T1000 (cell line): ENCODE results near the gene TBX10.
"Not testable (repeated sequence)": the region's sequence is repeated elsewhere in the genome, so short reads cannot be mapped to it uniquely, and the experiment has no call there.

Experiments used
- DNase-seq: peaks from one replicate; lab custom pipeline; 2025; ENCODE audit warnings: mixed read lengths; lab: John Stamatoyannopoulos, UW

The TBX10 gene

DNA sequence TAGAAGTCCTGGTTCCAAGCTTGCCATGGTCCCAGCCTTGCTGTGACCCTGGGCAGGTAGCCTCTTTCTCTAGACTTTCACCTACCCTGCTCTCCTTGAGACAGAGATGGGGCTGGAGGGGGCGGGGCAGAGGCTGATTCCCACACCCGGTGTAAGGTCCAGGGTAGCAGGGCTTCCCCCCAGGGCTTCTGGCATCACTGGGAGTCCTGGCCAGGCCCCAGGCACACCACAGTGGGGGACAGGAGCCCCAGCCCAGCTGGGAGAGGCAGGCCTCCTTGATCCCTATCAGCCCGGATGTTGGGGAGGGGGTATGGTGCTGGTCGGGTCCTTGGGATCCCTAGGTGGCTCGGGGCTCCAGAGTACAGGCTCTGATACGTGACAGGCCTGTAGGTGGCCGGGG, 8.2 kb downstream of the TBX10 start:
- no peak for DNase-seq

DNA sequence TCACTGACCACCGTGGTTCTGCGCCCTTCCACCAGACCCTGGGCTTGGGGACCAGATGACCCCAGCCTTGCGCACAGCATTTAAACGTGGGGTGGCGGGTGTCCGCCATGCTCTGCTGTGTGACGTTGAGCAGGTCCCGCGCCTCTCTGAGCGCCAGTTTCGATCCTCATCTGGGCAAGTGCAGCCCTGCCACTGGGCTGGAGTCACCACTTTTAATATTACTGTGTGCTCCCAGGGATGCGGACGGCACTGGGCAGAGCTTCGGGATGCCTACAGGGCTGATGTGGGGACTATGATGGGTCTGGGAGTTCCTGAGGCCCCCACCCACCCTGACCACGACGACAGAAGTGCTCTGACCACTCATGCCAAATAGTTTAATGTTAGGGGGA, 8.6 kb downstream of the TBX10 start:
- no peak for DNase-seq

DNA sequence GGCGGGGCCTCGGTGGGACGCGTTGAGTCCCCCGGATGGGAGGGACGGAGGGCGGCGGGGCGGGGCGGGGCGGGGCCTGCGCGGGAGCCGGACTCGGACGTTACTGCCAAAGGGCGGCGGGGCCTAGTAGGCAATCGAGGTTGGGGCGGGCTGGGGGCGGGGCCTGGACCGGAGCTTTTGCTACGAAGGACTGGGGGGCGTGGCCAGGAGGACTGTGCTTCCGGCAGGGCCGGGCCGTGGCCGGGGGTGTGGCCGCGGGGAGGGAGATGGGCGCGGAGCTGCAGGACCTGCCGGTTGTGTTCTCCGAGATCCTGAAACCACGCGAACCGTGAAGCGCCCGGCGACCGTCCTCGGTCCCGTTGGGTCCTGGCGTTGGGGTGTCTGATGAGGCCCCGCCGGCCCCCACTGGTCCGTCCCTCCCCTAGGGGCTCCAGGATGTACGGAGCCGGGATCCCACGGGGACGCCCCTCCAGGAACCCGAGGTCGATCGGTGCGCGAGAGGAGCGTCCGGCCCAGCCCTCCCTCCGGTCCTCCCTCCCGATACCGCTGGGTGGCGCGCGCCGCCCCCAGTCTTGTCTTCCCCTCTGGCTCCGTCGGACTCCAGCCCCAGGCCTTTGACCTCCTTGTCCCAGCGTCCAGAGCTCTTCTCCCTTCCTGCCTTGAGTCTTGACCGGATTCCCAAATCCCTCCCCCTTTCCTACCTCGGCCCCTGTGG, 9.2 kb downstream of the TBX10 start:
- peak; percentile 99 for DNase-seq

DNA sequence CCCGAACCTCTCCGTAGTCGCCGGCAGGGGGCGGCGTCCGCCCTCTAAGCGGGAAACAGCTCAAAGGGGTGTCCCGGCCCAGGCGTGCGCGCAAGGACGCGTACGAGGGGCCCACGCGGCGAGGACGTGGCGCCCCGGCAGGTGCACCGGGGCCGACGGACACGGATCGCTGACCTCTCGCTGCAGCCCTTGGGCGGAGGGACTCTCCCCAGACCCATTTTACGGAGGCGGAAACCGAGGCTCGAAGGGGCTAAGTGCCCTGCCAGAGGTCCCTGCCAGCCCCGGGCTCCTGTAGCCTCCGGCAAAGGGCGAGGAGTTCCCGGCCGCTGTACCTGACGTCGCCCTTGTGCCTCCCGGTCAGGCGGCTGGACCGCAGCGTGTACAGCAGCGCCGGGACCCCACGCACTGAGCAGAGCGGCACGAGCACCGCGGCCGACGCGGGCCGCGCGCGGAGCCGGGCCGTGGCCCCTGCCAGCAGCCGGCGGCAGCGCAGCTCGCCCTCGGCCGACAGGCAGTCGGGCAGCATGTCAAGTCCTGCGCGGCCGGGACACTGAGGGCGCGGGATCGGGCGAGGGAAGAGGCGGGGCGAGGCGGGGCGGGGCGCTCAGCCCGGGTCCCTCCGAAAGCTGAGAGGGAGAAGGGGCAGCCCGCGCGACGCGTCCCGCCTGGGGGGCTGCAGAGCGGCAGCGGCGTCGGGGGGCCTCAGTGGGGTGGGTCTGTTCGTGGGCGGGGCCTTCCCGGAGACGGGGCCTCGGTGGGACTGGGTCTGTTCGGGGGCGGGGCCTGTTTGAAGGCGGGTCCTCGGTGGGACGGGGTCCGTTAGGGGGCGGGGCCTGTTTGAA, 10.0 kb downstream of the TBX10 start, which contains the start of gene NUDT8:
Gene NUDT8 (minus strand): TSS at position 552 of the 842 bp plus-strand sequence. CDS start 26 bp downstream, at position 526.
- peak; percentile 81 for DNase-seq

DNA sequence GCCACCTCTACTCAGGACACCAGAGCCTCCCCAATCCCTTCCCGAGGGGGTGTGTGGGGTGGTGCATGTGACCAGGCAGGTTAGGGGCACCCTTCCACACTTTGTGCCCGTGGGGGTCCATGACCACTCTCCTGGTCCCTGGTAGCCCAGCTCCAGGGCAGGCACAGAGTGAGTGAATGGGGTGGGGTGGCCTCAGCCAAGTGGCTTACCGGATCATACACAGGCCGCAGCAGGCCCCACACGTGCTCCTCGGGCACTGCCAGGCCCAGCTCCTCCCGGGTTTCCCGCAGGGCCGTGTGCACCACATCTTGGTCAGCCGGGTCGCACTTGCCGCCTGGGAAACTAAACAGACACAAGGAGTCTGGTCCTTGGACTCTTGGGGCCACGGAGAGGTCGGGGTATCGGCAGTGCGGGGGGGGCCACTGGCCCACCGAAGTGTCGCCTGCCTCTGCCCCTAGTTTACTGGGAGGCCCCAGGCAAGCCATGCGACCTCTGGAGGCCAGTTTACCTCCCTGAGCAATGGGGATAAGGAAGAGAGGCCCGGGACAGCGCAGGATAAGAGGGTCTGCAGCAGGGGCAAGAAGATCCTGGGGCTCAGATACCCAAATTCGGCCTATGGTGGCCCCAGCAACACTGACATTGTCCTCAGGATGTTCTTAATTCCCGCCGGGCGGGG, 10.7 kb downstream of the TBX10 start:
- no peak for DNase-seq

DNA sequence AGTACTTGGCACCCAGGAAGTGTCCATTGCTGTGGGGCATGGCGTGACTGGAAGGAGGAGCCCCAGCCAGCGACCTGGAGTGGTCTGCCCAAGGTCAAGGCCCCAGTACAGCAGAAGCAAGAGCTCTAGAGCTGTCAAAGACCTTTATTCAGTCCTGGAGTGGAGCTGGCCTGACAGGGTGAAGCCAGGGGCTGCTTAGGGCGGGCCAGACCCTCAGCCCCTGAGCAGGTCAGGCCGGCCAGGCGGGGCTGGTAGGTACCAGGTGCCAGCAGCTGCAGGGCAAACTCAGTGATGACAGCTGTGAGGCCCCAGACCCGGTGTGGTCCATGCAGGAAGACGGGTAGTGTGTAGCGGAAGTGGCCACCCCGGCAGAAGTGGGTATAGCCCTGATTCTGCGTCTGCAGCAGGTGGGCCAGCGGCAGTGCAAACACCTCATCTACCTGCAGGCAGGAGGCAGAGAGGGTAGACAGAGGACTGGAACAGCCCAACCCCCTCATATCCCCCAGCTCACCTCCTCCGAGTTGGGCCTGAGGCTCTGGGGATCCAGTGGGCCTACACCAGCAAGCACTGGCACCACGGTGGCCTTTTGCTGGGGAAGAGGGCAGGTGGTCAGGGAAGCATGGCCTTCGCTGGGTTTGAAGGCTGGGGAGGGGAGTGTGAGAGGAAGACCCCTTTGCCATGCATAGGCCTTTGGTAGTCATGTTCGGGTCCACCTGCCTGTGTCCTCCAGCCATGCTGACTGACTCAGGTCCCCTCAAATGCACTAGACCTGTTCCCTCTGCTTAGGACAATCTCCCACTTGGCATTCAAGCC, 11.5 kb downstream of the TBX10 start:
- DNase-seq, result no peak

DNA sequence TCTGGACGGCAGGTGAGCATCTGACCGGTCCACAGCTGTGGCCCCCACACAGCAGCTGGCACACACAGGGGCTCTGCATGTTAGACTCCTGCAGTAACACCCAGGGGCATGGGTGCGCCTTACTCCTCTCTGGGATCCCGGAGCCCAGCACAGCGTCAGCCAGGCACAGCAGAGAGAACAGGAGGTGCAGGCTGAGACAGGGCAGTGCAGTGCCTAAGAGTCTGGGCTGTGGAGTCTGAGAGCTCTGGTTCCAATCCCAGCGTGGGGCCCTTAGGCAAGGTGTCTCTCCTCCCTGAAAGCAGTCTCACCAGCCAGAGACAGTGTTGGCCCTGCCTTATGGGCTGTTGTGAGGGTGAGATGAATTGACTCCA, 12.1 kb downstream of the TBX10 start:
- no peak for DNase-seq

DNA sequence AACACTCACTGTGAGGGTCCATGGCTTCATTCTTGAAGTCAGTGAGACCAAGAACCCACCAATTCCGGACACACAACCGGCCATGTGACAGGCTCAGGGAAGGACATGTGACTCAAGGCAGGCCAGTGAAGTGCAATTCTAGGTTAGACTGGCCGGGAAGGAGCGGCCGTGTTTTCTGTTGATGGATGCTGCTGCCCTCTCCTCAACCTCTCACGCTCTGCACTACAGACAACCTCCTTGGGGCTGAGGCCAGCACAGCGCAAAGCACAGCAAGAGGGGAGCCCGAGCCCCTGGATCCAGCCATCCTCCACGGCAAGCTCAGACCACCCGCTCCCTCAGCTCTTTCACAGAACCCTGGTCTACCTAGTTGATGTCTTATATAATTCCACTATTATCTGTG, 12.6 kb downstream of the TBX10 start:
- DNase-seq, result no peak

DNA sequence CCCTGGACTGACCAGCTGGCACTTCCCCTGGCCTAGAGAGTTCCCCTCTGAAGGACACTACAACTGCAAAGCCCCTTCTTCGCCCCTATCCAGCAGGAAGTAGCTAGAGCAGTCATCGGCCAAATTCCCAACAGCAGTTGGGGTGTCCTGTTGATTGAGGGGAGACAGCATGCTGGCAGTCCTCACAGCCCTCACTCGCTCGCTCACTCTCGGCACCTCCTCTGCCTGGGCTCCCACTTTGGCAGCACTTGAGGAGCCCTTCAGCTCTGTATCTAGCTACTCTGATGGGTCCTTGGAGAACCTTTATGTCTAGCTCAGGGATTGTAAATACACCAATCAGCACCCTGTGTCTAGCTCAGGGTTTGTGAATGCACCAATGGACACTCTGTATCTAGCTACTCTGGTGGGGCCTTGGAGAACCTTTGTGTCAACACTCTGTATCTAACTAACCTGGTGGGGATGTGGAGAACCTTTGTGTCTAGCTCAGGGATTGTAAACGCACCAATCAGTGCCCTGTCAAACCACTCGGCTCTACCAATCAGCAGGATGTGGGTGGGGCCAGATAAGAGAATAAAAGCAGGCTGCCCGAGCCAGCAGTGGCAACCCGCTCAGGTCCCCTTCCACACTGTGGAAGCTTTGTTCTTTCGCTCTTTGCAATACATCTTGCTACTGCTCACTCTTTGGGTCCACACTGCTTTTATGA, 13.3 kb downstream of the TBX10 start:
- not testable (repeated sequence) for DNase-seq

DNA sequence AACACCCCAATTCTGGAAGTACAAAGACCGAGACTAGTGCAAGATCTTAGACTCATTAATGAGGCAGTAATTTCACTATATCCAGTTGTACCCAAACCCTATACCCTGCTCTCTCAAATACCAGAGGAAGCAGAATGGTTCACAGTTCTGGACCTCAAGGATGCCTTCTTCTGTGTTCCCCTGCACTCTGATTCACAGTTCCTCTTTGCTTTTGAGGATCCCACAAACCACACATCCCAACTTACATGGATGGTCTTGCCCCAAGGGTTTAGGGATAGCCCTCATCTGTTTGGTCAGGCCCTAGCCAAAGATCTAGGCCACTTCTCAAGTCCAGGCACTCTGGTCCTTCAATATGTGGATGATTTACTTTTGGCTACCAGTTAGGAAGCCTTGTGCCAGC, 15.8 kb downstream of the TBX10 start:
- DNase-seq, result not testable (repeated sequence)

DNA sequence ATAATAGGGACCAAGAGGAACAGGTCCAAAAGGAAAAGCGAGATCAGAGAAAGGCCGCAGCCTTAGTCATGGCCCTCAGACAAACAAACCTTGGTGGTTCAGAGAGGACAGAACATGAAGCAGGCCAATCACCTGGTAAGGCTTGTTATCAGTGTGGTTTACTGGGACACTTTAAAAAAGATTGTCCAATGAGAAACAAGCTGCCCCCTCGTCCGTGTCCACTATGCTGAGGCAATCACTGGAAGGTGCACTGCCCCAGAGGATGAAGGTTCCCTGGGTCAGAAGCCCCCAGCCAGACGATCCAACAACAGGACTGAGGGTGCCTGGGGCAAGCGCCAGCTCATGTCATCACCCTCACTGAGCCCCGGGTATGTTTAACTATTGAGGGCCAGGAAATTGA, 16.7 kb downstream of the TBX10 start:
- DNase-seq, result not testable (repeated sequence)

DNA sequence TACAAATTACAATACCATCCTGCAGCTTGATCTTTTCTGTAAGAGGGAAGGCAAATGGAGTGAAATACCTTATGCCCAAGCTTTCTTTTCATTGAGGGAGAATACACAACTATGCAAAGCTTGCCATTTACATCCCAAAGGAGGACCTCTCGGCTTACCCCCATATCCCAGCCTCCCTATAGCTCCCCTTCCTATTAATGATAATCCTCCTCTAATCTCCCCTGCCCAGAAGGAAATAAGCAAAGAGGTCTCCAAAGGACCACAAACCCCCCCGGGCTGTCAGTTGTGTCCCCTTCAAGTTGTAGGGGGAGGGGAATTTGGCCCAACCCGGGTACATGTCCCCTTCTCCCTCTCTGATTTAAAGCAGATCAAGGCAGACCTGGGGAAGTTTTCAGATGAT, 17.6 kb downstream of the TBX10 start:
- not testable (repeated sequence) for DNase-seq

DNA sequence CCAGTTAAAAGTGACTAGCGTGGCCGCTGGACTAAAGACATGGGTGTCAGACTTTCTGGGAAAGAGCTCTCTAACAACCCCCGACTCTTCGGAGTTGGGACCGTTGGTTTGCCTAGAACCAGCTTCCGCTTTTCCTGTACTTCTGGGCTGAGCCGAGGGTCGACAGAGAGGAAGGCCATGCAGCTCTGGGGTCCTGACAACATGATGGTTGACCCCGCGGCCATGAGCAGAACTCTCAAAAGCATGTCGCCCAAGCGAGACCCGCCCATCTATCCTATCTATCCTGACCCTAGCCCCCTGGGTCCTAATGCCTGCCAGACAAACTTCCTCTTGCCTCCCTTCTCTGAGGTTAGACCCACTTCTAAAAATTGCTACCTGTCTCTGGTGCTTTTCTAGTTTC, 18.9 kb downstream of the TBX10 start:
- DNase-seq, result not testable (repeated sequence)

DNA sequence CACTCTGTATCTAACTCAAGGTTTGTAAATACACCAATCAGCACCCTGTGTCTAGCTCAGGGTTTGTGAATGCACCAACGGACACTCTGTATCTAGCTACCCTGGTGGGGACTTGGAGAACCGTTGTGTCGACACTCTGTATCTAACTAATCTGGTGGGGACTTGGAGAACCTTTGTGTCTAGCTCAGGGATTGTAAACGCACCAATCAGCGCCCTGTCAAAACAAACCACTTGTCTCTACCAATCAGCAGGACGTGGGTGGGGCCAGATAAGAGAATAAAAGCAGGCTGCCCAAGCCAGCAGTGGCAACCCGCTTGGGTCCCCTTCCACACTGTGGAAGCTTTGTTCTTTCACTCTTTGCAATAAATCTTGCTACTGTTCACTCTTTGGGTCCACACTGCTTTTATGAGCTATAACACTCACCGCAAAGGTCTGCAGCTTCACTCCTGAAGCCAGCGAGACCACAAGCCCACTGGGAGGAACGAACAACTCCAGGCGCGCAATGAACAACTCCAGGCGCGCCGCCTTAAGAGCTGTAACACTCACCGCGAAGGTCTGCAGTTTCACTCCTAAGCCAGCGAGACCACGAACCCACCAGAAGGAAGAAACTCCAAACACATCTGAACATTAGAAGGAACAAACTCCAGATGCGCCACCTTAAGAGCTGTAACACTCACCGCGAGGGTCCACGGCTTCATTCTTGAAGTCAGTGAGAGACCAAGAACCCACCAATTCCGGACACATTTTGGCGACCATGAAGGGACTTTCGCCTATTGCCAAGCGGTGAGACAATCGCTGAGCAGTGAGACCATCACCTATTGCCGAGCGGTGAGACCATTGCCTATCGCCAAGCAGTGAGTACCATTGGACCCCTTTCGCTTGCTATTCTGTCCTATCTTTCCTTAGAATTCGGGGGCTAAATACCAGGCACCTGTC, 19.6 kb downstream of the TBX10 start:
- DNase-seq, result not testable (repeated sequence)

DNA sequence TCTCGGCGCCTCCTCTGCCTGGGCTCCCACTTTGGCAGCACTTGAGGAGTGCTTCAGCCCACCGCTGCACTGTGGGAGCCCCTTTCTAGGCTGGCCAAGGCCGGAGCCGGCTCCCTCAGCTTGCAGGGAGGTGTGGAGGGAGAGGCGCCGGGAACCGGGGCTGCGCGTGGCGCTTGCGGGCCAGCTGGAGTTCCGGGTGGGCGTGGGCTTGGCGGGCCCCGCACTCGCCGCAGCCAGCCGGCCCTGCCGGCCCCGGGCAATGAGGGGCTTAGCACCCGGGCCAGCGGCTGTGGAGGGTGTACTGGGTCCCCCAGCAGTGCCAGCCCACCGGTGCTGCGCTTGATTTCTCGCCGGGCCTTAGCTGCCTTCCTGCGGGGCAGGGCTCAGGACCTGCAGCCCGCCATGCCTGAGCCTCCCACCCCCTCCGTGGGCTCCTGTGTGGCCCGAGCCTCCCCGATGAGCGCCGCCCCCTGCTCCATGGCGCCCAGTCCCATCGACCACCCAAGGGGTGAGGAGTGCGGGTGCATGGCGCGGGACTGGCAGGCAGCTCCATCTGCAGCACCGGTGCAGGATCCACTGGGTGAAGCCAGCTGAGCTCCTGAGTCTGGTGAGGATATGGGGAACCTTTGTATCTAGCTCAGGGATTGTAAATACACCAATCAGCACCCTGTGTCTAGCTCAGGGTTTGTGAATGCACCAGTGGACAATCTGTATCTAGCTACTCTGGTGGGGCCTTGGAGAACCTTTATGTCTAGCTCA, 20.5 kb downstream of the TBX10 start:
- not testable (repeated sequence) for DNase-seq

DNA sequence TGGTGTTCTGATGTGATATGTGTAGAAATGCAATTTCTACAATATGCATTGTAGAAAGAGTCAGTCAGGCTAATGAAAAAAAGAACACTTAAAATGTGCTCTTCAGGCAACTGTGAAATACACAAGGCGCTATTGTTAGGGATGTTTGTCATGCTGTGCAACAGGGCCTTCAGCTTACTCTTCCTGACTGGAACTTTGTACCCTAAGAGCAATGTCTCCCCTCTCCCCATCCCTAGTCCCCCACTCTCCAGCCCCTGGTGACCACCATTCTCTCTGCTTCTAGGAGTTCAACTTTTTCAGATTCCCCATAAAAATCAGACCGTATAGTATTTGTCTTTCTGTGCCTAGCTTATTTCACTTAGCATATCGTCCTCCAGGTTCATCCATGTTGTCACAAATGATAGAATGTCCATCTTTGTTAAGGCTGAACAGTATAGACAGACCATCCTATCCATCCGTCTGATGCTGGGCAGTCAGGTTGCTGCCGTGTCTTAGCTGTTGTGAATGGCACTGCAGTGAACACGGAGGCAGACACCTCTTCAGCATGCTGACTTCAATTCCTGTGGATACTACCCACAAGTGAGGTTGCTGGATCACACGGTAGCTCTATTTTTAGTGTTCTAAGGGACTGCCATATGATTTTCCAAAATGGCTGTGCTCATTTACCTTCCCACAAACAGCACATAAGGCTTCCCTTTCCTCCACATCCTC, 22.2 kb downstream of the TBX10 start:
- no peak for DNase-seq

DNA sequence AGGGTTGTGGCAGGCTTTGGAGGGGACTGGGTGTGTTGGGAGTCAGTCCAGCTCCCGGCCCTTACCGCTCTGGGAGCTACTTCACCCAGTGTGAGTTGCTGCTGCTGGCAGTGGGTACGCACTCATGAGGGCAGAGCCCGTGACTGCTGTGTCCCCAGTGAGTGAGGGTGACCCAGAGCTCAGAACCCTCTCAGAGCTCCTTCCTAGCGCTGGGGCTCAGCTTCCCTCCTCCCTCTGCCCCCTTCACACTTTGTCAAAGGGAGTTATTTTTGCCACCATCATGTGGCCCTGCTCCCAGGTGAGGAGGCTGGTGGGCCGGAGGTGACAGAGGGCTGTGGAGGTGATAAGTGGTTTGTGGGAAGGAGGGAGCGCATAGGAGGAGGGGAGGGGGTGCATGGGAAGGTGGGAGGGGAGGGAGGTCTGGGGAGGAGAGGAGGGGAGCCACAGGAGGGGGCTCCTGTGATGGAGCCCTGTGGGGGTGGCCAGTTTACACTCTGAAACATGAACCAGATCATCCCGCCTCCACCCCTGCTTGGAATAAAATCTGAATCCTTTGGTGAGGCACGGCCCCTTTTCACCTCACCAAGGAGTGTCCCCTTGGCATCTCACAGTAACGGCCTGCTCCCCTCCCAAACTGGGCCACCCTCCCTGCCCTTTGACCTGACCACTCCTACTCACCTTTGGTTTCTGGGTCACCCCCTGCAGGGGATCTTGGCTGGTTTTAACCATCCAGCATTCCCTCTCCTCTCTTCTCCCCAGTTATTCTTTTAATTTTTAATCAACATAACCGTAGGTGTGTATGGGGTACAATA, 22.9 kb downstream of the TBX10 start:
- no peak for DNase-seq
